ENCODE data around the gene PLPPR1.

DNA sequence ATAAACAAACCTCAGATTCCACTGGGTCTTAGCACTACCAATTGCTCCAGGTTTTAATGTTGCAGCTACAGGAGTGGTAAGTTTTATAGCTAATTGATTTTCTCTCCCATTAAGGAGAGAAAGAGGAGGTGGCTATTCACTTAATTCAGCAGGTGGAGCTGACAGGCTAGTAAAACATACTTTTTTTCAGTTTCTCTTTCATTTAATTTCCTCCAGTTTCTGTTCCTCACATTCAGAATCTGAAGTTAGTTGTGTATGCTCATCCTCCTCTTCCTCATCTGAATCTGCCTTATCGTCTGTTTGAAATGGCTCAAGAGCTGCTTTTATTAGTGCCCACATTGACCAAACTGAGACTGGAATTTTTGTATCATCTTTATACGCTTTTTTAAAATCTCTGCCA is 98.0 kb downstream of the PLPPR1 start:
- TF ChIP-seq GATA2 (IDR thresholded peaks at IDR 0.05; ENCODE audit: low read depth, low read length), result no peak
- TF ChIP-seq GATA3 (IDR thresholded peaks at IDR 0.05; ENCODE audit: low read depth, low read length), result no peak
